ENCODE data around the gene ZFR2.

DNA sequence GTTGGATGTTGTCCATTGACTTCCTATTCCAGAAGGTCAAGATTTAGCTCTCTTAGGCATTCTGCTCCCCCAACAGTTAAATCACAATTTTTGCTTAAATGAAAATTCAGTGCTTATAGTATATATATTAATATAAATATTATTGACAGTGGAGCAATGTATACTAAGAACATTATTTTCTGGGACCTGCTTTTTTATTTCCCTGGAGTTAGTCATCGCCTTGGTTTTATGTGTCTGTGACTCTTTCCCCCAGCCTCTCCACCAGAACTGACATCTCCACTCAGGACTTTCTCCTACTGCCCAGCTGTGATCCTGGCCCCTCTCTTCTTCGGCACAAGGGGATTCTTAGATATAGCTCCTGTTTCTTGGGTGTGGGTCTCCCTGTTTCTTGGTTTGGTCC lies 72.5 kb downstream of the ZFR2 start:
- TF ChIP-seq, protein P1, sequence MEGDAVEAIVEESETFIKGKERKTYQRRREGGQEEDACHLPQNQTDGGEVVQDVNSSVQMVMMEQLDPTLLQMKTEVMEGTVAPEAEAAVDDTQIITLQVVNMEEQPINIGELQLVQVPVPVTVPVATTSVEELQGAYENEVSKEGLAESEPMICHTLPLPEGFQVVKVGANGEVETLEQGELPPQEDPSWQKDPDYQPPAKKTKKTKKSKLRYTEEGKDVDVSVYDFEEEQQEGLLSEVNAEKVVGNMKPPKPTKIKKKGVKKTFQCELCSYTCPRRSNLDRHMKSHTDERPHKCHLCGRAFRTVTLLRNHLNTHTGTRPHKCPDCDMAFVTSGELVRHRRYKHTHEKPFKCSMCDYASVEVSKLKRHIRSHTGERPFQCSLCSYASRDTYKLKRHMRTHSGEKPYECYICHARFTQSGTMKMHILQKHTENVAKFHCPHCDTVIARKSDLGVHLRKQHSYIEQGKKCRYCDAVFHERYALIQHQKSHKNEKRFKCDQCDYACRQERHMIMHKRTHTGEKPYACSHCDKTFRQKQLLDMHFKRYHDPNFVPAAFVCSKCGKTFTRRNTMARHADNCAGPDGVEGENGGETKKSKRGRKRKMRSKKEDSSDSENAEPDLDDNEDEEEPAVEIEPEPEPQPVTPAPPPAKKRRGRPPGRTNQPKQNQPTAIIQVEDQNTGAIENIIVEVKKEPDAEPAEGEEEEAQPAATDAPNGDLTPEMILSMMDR (IDR thresholded peaks at IDR 0.05 in 4 of 5, conservative IDR thresholded peaks at IDR 0.05 in 1 of 5), result no peak
- no peak for TF ChIP-seq POLR2A (IDR thresholded peaks at IDR 0.05)
